Uterus (tissue), 2 donors: ENCODE measurements around the gene CDK5RAP3.

Experiments used
- CTCF ChIP-seq, 4 experiments: fragments of 200-600 bp in 2 of 4; fragments of 450-650 bp in 2 of 4; sonication (generic) in 2 of 4; IDR thresholded peaks; one replicate each; pipeline ENCODE4 v1.5.1; 2016 to 2019; ENCODE audit warnings: antibody characterized with exemption in 4 of 4, mild to moderate bottlenecking in 2 of 4, moderate library complexity in 1 of 4
- POLR2A ChIP-seq, 2 donors: fragments of 450-650 bp; IDR thresholded peaks; one replicate each; pipeline ENCODE4 v1.6.1; 2016; ENCODE audit warnings: antibody characterized with exemption in 2 of 2, mild to moderate bottlenecking in 1 of 2, moderate library complexity in 1 of 2

GRCh38 chr17:47925678-47925988, 45.3 kb upstream of the CDK5RAP3 start:
- TF ChIP-seq CTCF (IDR thresholded peaks at IDR 0.05) = no peak
- TF ChIP-seq POLR2A (IDR thresholded peaks at IDR 0.05) = no peak
